ENCODE data around the gene GMPPB.

The GMPPB gene

GRCh38 chr3:49723296-49723627 lies 489 bp downstream of the GMPPB start:
- TF ChIP-seq RAD21 (IDR thresholded peaks at IDR 0.05; ENCODE audit: low read depth) (no peak), EP300 (IDR thresholded peaks at IDR 0.05; ENCODE audit: borderline replicate concordance) (no peak), TAF1 (IDR thresholded peaks at IDR 0.05; ENCODE audit: low read depth) (no peak), MAX (IDR thresholded peaks at IDR 0.05) (peak; percentile 64; the same call in 1 of the 2 replicates), USF1 (IDR thresholded peaks at IDR 0.05) (peak; percentile 92)

GRCh38 chr3:49722896-49723295 lies 855 bp downstream of the GMPPB start:
- TF ChIP-seq REST (IDR thresholded peaks at IDR 0.05; ENCODE audit: low read depth), result no peak
- no peak for TF ChIP-seq TEAD4 (IDR thresholded peaks at IDR 0.05)
- no peak for TF ChIP-seq EP300 (IDR thresholded peaks at IDR 0.05; ENCODE audit: borderline replicate concordance)
- TF ChIP-seq CREB1 (IDR thresholded peaks at IDR 0.05; ENCODE audit: low read depth), result no peak

GRCh38 chr3:49721896-49722781 lies 1.6 kb downstream of the GMPPB start:
- TF ChIP-seq ZBTB7A (IDR thresholded peaks at IDR 0.05; ENCODE audit: low read depth) (no peak), EP300 (IDR thresholded peaks at IDR 0.05; ENCODE audit: borderline replicate concordance) (no peak), CEBPB (IDR thresholded peaks at IDR 0.05) (no peak), USF1 (IDR thresholded peaks at IDR 0.05) (no peak), EGR1 (IDR thresholded peaks at IDR 0.05) (no peak), RAD21 (IDR thresholded peaks at IDR 0.05; ENCODE audit: low read depth) (no peak), REST (IDR thresholded peaks at IDR 0.05; ENCODE audit: low read depth) (no peak), TAF1 (IDR thresholded peaks at IDR 0.05; ENCODE audit: low read depth) (no peak), TCF12 (IDR thresholded peaks at IDR 0.05; ENCODE audit: low read depth) (no peak), MAX (IDR thresholded peaks at IDR 0.05) (no peak), FOXM1 (IDR thresholded peaks at IDR 0.05; ENCODE audit: borderline replicate concordance, low read depth) (no peak), TEAD4 (IDR thresholded peaks at IDR 0.05) (no peak), CREB1 (IDR thresholded peaks at IDR 0.05; ENCODE audit: low read depth) (no peak), NFIC (IDR thresholded peaks at IDR 0.05) (no peak), YY1 (IDR thresholded peaks at IDR 0.05; ENCODE audit: low read depth) (no peak)

GRCh38 chr3:49721596-49721895 lies 2.2 kb downstream of the GMPPB start:
- TF ChIP-seq REST (IDR thresholded peaks at IDR 0.05; ENCODE audit: low read depth), result no peak
- no peak for TF ChIP-seq TAF1 (IDR thresholded peaks at IDR 0.05; ENCODE audit: low read depth)
- TF ChIP-seq USF1 (IDR thresholded peaks at IDR 0.05), result no peak
- no peak for TF ChIP-seq CEBPB (IDR thresholded peaks at IDR 0.05)
- no peak for TF ChIP-seq TCF12 (IDR thresholded peaks at IDR 0.05; ENCODE audit: low read depth)
- no peak for TF ChIP-seq ZBTB7A (IDR thresholded peaks at IDR 0.05; ENCODE audit: low read depth)
- no peak for TF ChIP-seq EGR1 (IDR thresholded peaks at IDR 0.05)
- TF ChIP-seq FOXM1 (IDR thresholded peaks at IDR 0.05; ENCODE audit: borderline replicate concordance, low read depth), result no peak
- no peak for TF ChIP-seq EP300 (IDR thresholded peaks at IDR 0.05; ENCODE audit: borderline replicate concordance)

Data from Ishikawa (cell line).